Activated T-helper 2 cell treated with anti-CD3 and anti-CD28 coated beads, Interferon-gamma antibody, Interleukin-2, Interleukin-4, amounts not matched to agents 10 μg/mL and 5 μg/mL and 100 μg/mL, durations not matched to agents 14 hours and 24 hours and 36 hours (primary cell): ENCODE results near the gene HAGHL. TPM values are rescaled to one million over a fixed set of nuclear protein-coding genes. Genes with fewer than 3 reads are reported as not detected.
A peak's percentile ranks its signal among the peaks of the same experiment; 100 is the strongest.

Source experiments
- DNase-seq: peaks from one replicate; pipeline ENCODE4 v3.0.0; 2021; ENCODE audit warnings: low spot score
- H3K27ac Mint-ChIP-seq: one replicate; pipeline ENCODE4 v1.8.0; 2021; ENCODE audit warnings: mixed read lengths
- H3K27me3 Mint-ChIP-seq: one replicate; pipeline ENCODE4 v1.8.0; 2021; ENCODE audit warnings: low read depth, mixed read lengths
- H3K36me3 Mint-ChIP-seq: one replicate; pipeline ENCODE4 v1.8.0; 2021; ENCODE audit warnings: low read depth, mixed read lengths
- H3K4me1 Mint-ChIP-seq: one replicate; pipeline ENCODE4 v1.8.0; 2021; ENCODE audit warnings: low read depth, mixed read lengths
- H3K4me3 Mint-ChIP-seq: one replicate; pipeline ENCODE4 v1.8.0; 2021; ENCODE audit warnings: low read depth, mild to moderate bottlenecking, moderate library complexity, mixed read lengths
- H3K9me3 Mint-ChIP-seq: one replicate; pipeline ENCODE4 v1.8.0; 2021; ENCODE audit warnings: mixed read lengths
- intact Hi-C: fragments of 100-400 bp; cut with micrococcal nuclease; formaldehyde crosslinking; loops from one replicate; pipeline ENCODE4 v1.15.1; 2023
- total RNA-seq: library from RNA; stranded (reverse); gene quantifications from 2 replicates; pipeline ENCODE4 v1.2.3, GENCODE V29; 2022

HAGHL gene
- total RNA-seq, 1 donor from 2014 or later = 18.5 TPM

- no peak for DNase-seq
- no peak overlapping the region for H3K27ac Mint-ChIP-seq
- intact Hi-C loops = no loop called here
- H3K9me3 Mint-ChIP-seq = no peaks in the 10 kb centered on the region
- no peak overlapping the region for H3K4me3 Mint-ChIP-seq
- H3K27me3 Mint-ChIP-seq = no peaks in the 10 kb centered on the region
- peaks cover 8% of the 10 kb centered on the region for H3K4me1 Mint-ChIP-seq
- H3K36me3 Mint-ChIP-seq = no peaks in the 10 kb centered on the region
Measured at GRCh38 chr16:723695-724094, 3.2 kb upstream of the HAGHL start.

GRCh38 chr16:724188-725040 lies 2.5 kb upstream of the HAGHL start:
- peaks cover 5% of the 10 kb centered on the region for H3K4me1 Mint-ChIP-seq
- intact Hi-C loops = no loop called here
- no peaks in the 10 kb centered on the region for H3K36me3 Mint-ChIP-seq
- H3K9me3 Mint-ChIP-seq = no peaks in the 10 kb centered on the region
- H3K27me3 Mint-ChIP-seq = no peaks in the 10 kb centered on the region
- H3K4me3 Mint-ChIP-seq = no peak overlapping the region
- no peak overlapping the region for H3K27ac Mint-ChIP-seq
- no peak for DNase-seq

- no peaks in the 10 kb centered on the region for H3K36me3 Mint-ChIP-seq
- DNase-seq = no peak
- H3K4me1 Mint-ChIP-seq = peaks cover 4% of the 10 kb centered on the region
- H3K27ac Mint-ChIP-seq = no peak overlapping the region
- H3K27me3 Mint-ChIP-seq = no peaks in the 10 kb centered on the region
- H3K4me3 Mint-ChIP-seq = no peak overlapping the region
- intact Hi-C loops = no loop called here
- no peaks in the 10 kb centered on the region for H3K9me3 Mint-ChIP-seq
Measured at GRCh38 chr16:725041-725376, 1.9 kb upstream of the HAGHL start.

GRCh38 chr16:725463-726187 lies 1.3 kb upstream of the HAGHL start:
- Mint-ChIP-seq H3K4me1 (no peaks in the 10 kb centered on the region), H3K36me3 (no peaks in the 10 kb centered on the region), H3K4me3 (peak overlapping the region; percentile 13), H3K27me3 (no peaks in the 10 kb centered on the region), H3K27ac (no peak overlapping the region), H3K9me3 (no peaks in the 10 kb centered on the region)
- intact Hi-C loops = no loop called here
- no peak for DNase-seq

GRCh38 chr16:726188-726437 lies 793 bp upstream of the HAGHL start:
- H3K9me3 Mint-ChIP-seq = no peaks in the 10 kb centered on the region
- H3K27me3 Mint-ChIP-seq = no peaks in the 10 kb centered on the region
- no peak overlapping the region for H3K27ac Mint-ChIP-seq
- no peaks in the 10 kb centered on the region for H3K4me1 Mint-ChIP-seq
- no peak overlapping the region for H3K4me3 Mint-ChIP-seq
- DNase-seq = no peak
- no peaks in the 10 kb centered on the region for H3K36me3 Mint-ChIP-seq
- intact Hi-C loops = no loop called here

- DNase-seq = no peak
Measured at GRCh38 chr16:727291-727977, 528 bp downstream of the HAGHL start.

GRCh38 chr16:728131-728889 lies 1.4 kb downstream of the HAGHL start:
- Mint-ChIP-seq H3K4me1 (no peaks in the 10 kb centered on the region), H3K36me3 (peaks cover 6% of the 10 kb centered on the region), H3K27me3 (no peaks in the 10 kb centered on the region), H3K9me3 (no peaks in the 10 kb centered on the region), H3K27ac (no peak overlapping the region), H3K4me3 (no peak overlapping the region)
- intact Hi-C loops = no loop called here
- peak; percentile 63 for DNase-seq

More at GRCh38 chr16:727291-727977, 528 bp downstream of the HAGHL start:
- H3K9me3 Mint-ChIP-seq = no peaks in the 10 kb centered on the region
- intact Hi-C loops = no loop called here
- H3K36me3 Mint-ChIP-seq = no peaks in the 10 kb centered on the region
- no peak overlapping the region for H3K27ac Mint-ChIP-seq
- no peaks in the 10 kb centered on the region for H3K27me3 Mint-ChIP-seq
- H3K4me3 Mint-ChIP-seq = peak overlapping the region; percentile 42
- H3K4me1 Mint-ChIP-seq = no peaks in the 10 kb centered on the region

- H3K36me3 Mint-ChIP-seq = peaks cover 6% of the 10 kb centered on the region
- H3K27me3 Mint-ChIP-seq = no peaks in the 10 kb centered on the region
- intact Hi-C loops = no loop called here
- H3K4me1 Mint-ChIP-seq = no peaks in the 10 kb centered on the region
- no peak overlapping the region for H3K4me3 Mint-ChIP-seq
- no peak overlapping the region for H3K27ac Mint-ChIP-seq
- no peaks in the 10 kb centered on the region for H3K9me3 Mint-ChIP-seq
- DNase-seq = no peak
Measured at GRCh38 chr16:728890-729744, 2.2 kb downstream of the HAGHL start.

- DNase-seq = no peak
- Mint-ChIP-seq H3K36me3 (peaks cover 10% of the 10 kb centered on the region), H3K4me3 (no peak overlapping the region), H3K9me3 (no peaks in the 10 kb centered on the region), H3K27ac (no peak overlapping the region), H3K4me1 (no peaks in the 10 kb centered on the region), H3K27me3 (no peaks in the 10 kb centered on the region)
- intact Hi-C loops = no loop called here
Measured at GRCh38 chr16:729768-730665, 3.1 kb downstream of the HAGHL start.

GRCh38 chr16:730666-731509 lies 4.0 kb downstream of the HAGHL start:
- Mint-ChIP-seq H3K4me1 (peaks cover 6% of the 10 kb centered on the region), H3K27ac (no peak overlapping the region), H3K36me3 (peaks cover 19% of the 10 kb centered on the region), H3K9me3 (no peaks in the 10 kb centered on the region), H3K27me3 (no peaks in the 10 kb centered on the region), H3K4me3 (no peak overlapping the region)
- DNase-seq = no peak
- intact Hi-C loops = no loop called here

GRCh38 chr16:732332-732731 lies 5.4 kb downstream of the HAGHL start:
- Mint-ChIP-seq H3K27me3 (no peaks in the 10 kb centered on the region), H3K36me3 (peaks cover 26% of the 10 kb centered on the region)

More at GRCh38 chr16:732332-732731, 5.4 kb downstream of the HAGHL start:
- no peaks in the 10 kb centered on the region for H3K9me3 Mint-ChIP-seq
- peaks cover 11% of the 10 kb centered on the region for H3K4me1 Mint-ChIP-seq
- no peak for DNase-seq
- no peak overlapping the region for H3K4me3 Mint-ChIP-seq
- intact Hi-C loops = no loop called here
- H3K27ac Mint-ChIP-seq = no peak overlapping the region
